ENCODE results near the gene LPCAT3. TPM values are rescaled to one million over a fixed set of nuclear protein-coding genes. Genes with fewer than 3 reads are reported as not detected.
"Not testable (repeated sequence)": the region's sequence is repeated elsewhere in the genome, so short reads cannot be mapped to it uniquely, and the experiment has no call there.

The LPCAT3 gene
- total RNA-seq, 2 experiments from 2014 or later: 29.3 to 32.0 TPM

GRCh38 chr12:7049973-7050372 lies 31.7 kb upstream of the LPCAT3 start:
- H3K27ac Mint-ChIP-seq; ATAC-seq; H3K36me3 Mint-ChIP-seq; H3K9me3 Mint-ChIP-seq (ENCODE audit: low read depth); H3K4me3 Mint-ChIP-seq; DNase-seq: not testable (repeated sequence)
- CTCF ChIA-PET: interaction anchor here (1.4 to 1.6 kb wide), 2 partner anchors 10 to 27 kb away, joined by 3 to 4 read pairs; no protein-coding TSS in a partner anchor
- peaks cover 38% of the 10 kb centered on the region for H3K27me3 Mint-ChIP-seq
- peaks cover 18% of the 10 kb centered on the region for H3K4me1 Mint-ChIP-seq

GRCh38 chr12:7049445-7049951 lies 31.2 kb upstream of the LPCAT3 start:
- H3K4me1 Mint-ChIP-seq: peaks cover 18% of the 10 kb centered on the region
- not testable (repeated sequence) for H3K27ac Mint-ChIP-seq; ATAC-seq; H3K9me3 Mint-ChIP-seq (ENCODE audit: low read depth); H3K4me3 Mint-ChIP-seq; H3K36me3 Mint-ChIP-seq
- CTCF ChIA-PET: interaction anchor here (1.4 to 1.6 kb wide), 2 partner anchors 10 to 28 kb away, joined by 3 to 4 read pairs; no protein-coding TSS in a partner anchor
- H3K27me3 Mint-ChIP-seq: peaks cover 34% of the 10 kb centered on the region
- DNase-seq: peak; percentile 16

GRCh38 chr12:7047306-7047705 lies 29.0 kb upstream of the LPCAT3 start:
- no peaks in the 10 kb centered on the region for H3K9me3 Mint-ChIP-seq (ENCODE audit: low read depth)
- ATAC-seq: no peak
- H3K27me3 Mint-ChIP-seq: peaks cover 18% of the 10 kb centered on the region
- DNase-seq: peak; percentile 38
- H3K36me3 Mint-ChIP-seq: peaks cover 2% of the 10 kb centered on the region
- CTCF ChIA-PET: interaction anchor here (1.3 kb wide), 1 partner anchor 9 kb away, joined by 4 read pairs; no protein-coding TSS in a partner anchor
- peak overlapping the region; percentile 67 for H3K27ac Mint-ChIP-seq
- no peak overlapping the region for H3K4me3 Mint-ChIP-seq
- H3K4me1 Mint-ChIP-seq: peaks cover 18% of the 10 kb centered on the region

GRCh38 chr12:7046383-7047105 lies 28.3 kb upstream of the LPCAT3 start:
- ATAC-seq (peak; percentile 47), DNase-seq (peak; percentile 41)
- Mint-ChIP-seq H3K36me3 (peaks cover 2% of the 10 kb centered on the region), H3K9me3 (ENCODE audit: low read depth) (no peaks in the 10 kb centered on the region), H3K4me1 (peaks cover 18% of the 10 kb centered on the region), H3K27ac (peak overlapping the region; percentile 40), H3K27me3 (peaks cover 11% of the 10 kb centered on the region), H3K4me3 (no peak overlapping the region)
- CTCF ChIA-PET: interaction anchor here (1.3 kb wide), 1 partner anchor 8 kb away, joined by 4 read pairs; no protein-coding TSS in a partner anchor

- CTCF ChIA-PET: no interaction called here
- Mint-ChIP-seq H3K4me3 (no peak overlapping the region), H3K27me3 (peaks cover 7% of the 10 kb centered on the region), H3K9me3 (ENCODE audit: low read depth) (no peaks in the 10 kb centered on the region), H3K27ac (no peak overlapping the region), H3K36me3 (no peaks in the 10 kb centered on the region), H3K4me1 (peaks cover 18% of the 10 kb centered on the region)
- ATAC-seq (no peak), DNase-seq (no peak)
Observed at GRCh38 chr12:7045913-7046312, 27.6 kb upstream of the LPCAT3 start.

- DNase-seq (no peak), ATAC-seq (no peak)
- H3K9me3 Mint-ChIP-seq (ENCODE audit: low read depth): no peaks in the 10 kb centered on the region
- H3K4me3 Mint-ChIP-seq: no peak overlapping the region
- H3K27ac Mint-ChIP-seq: no peak overlapping the region
- H3K4me1 Mint-ChIP-seq: peaks cover 17% of the 10 kb centered on the region
- no peaks in the 10 kb centered on the region for H3K36me3 Mint-ChIP-seq
- CTCF ChIA-PET: interaction anchor here (1.1 to 1.5 kb wide), 3 partner anchors 9 to 66 kb away, joined by 3 to 4 read pairs (median 3); partner anchors contain the start of gene C1RL
- H3K27me3 Mint-ChIP-seq: no peaks in the 10 kb centered on the region
Observed at GRCh38 chr12:7042842-7043241, 24.6 kb upstream of the LPCAT3 start.

- H3K9me3 Mint-ChIP-seq (ENCODE audit: low read depth): no peaks in the 10 kb centered on the region
Observed at GRCh38 chr12:7039403-7039802, 21.1 kb upstream of the LPCAT3 start.

GRCh38 chr12:7038591-7038990 lies 20.3 kb upstream of the LPCAT3 start:
- H3K27ac Mint-ChIP-seq: no peak overlapping the region
- no peaks in the 10 kb centered on the region for H3K36me3 Mint-ChIP-seq
- no peaks in the 10 kb centered on the region for H3K9me3 Mint-ChIP-seq (ENCODE audit: low read depth)
- H3K4me1 Mint-ChIP-seq: peaks cover 5% of the 10 kb centered on the region
- DNase-seq (no peak), ATAC-seq (no peak)
- H3K27me3 Mint-ChIP-seq: no peaks in the 10 kb centered on the region
- H3K4me3 Mint-ChIP-seq: no peak overlapping the region
- CTCF ChIA-PET: interaction anchor here (0.7 kb wide), 1 partner anchor 9 kb away, joined by 4 read pairs; no protein-coding TSS in a partner anchor

More at GRCh38 chr12:7039403-7039802, 21.1 kb upstream of the LPCAT3 start:
- Mint-ChIP-seq H3K27me3 (no peaks in the 10 kb centered on the region), H3K4me3 (no peak overlapping the region), H3K36me3 (no peaks in the 10 kb centered on the region), H3K27ac (no peak overlapping the region), H3K4me1 (peaks cover 5% of the 10 kb centered on the region)
- ATAC-seq (no peak), DNase-seq (no peak)
- CTCF ChIA-PET: no interaction called here

- H3K27me3 Mint-ChIP-seq; H3K36me3 Mint-ChIP-seq; DNase-seq; CTCF ChIA-PET; H3K4me1 Mint-ChIP-seq; H3K27ac Mint-ChIP-seq; ATAC-seq; H3K4me3 Mint-ChIP-seq; H3K9me3 Mint-ChIP-seq (ENCODE audit: low read depth): not testable (repeated sequence)
Observed at GRCh38 chr12:7037411-7037810, 19.1 kb upstream of the LPCAT3 start.

- H3K27me3 Mint-ChIP-seq: no peaks in the 10 kb centered on the region
Observed at GRCh38 chr12:7035463-7035862, 17.2 kb upstream of the LPCAT3 start.

GRCh38 chr12:7034464-7034863 lies 16.2 kb upstream of the LPCAT3 start:
- H3K9me3 Mint-ChIP-seq (ENCODE audit: low read depth): no peaks in the 10 kb centered on the region
- CTCF ChIA-PET: no interaction called here
- no peak overlapping the region for H3K27ac Mint-ChIP-seq
- ATAC-seq (no peak), DNase-seq (no peak)
- H3K4me1 Mint-ChIP-seq: peaks cover 5% of the 10 kb centered on the region
- no peak overlapping the region for H3K4me3 Mint-ChIP-seq
- H3K27me3 Mint-ChIP-seq: no peaks in the 10 kb centered on the region
- no peaks in the 10 kb centered on the region for H3K36me3 Mint-ChIP-seq

More at GRCh38 chr12:7035463-7035862, 17.2 kb upstream of the LPCAT3 start:
- Mint-ChIP-seq H3K36me3 (no peaks in the 10 kb centered on the region), H3K4me3 (no peak overlapping the region), H3K9me3 (ENCODE audit: low read depth) (no peaks in the 10 kb centered on the region), H3K27ac (no peak overlapping the region), H3K4me1 (peaks cover 5% of the 10 kb centered on the region)
- no peak for ATAC-seq
- CTCF ChIA-PET: no interaction called here
- no peak for DNase-seq

- Mint-ChIP-seq H3K4me1 (peaks cover 5% of the 10 kb centered on the region), H3K9me3 (ENCODE audit: low read depth) (no peaks in the 10 kb centered on the region), H3K36me3 (no peaks in the 10 kb centered on the region), H3K27ac (no peak overlapping the region), H3K27me3 (no peaks in the 10 kb centered on the region), H3K4me3 (no peak overlapping the region)
- no peak for ATAC-seq
- CTCF ChIA-PET: interaction anchor here (1.4 kb wide), 1 partner anchor 15 kb away, joined by 5 read pairs; the partner anchor contains the start of gene LPCAT3
- DNase-seq: no peak
Observed at GRCh38 chr12:7032990-7033389, 14.7 kb upstream of the LPCAT3 start.

GRCh38 chr12:7031306-7031705 lies 13.0 kb upstream of the LPCAT3 start:
- no peak overlapping the region for H3K4me3 Mint-ChIP-seq

GRCh38 chr12:7026854-7027253 lies 8.6 kb upstream of the LPCAT3 start:
- Mint-ChIP-seq H3K27ac (no peak overlapping the region), H3K4me1 (no peaks in the 10 kb centered on the region), H3K4me3 (no peak overlapping the region), H3K27me3 (peaks cover 2% of the 10 kb centered on the region), H3K36me3 (no peaks in the 10 kb centered on the region), H3K9me3 (ENCODE audit: low read depth) (no peaks in the 10 kb centered on the region)
- CTCF ChIA-PET: interaction anchor here (2.0 kb wide), 1 partner anchor 82 kb away, joined by 4 read pairs; the partner anchor contains the start of gene C1RL
- DNase-seq (no peak), ATAC-seq (no peak)

More at GRCh38 chr12:7031306-7031705, 13.0 kb upstream of the LPCAT3 start:
- Mint-ChIP-seq H3K9me3 (ENCODE audit: low read depth) (no peaks in the 10 kb centered on the region), H3K36me3 (no peaks in the 10 kb centered on the region), H3K27ac (no peak overlapping the region), H3K27me3 (peaks cover 2% of the 10 kb centered on the region), H3K4me1 (no peaks in the 10 kb centered on the region)
- CTCF ChIA-PET: interaction anchor here (1.4 kb wide), 1 partner anchor 139 kb away, joined by 3 read pairs; no protein-coding TSS in a partner anchor
- no peak for ATAC-seq
- no peak for DNase-seq

Measured in activated CD8-positive, alpha-beta memory T cell treated with anti-CD3 and anti-CD28 coated beads, Interleukin-2, amount 10 ng/mL, durations not matched to agents 7 days and 5 days (primary cell).